A549 (cell line): ENCODE measurements around the gene GMNC. TPM values are rescaled to one million over a fixed set of nuclear protein-coding genes. Genes with fewer than 3 reads are reported as not detected.

Source experiments
- ATAC-seq, 2 experiments: fragments of 200-7000 bp in 1 of 2; fragments of >200 bp in 1 of 2; cut with Nextera tagmentation in 1 of 2; cut with Tn5 transposase in 1 of 2; 3 replicates each; pipeline versions ENCODE4 v1.8.0 to v1.9.1; 2018 to 2020; ENCODE audit warnings: mild to moderate bottlenecking in 1 of 2, moderate library complexity in 1 of 2
- CTCF ChIA-PET: fragments of 300-600 bp; sonication (Branson Sonifier 250); formaldehyde crosslinking; extraction: SDS; loops from one replicate; lab custom pipeline; 2021; ENCODE audit warnings: antibody characterized with exemption, inconsistent platforms; lab: Yijun Ruan, JAX
- POLR2A ChIA-PET: fragments of 350-600 bp; formaldehyde crosslinking; extraction: SDS; loops from one replicate; lab custom pipeline; 2021; ENCODE audit warnings: antibody characterized with exemption, inconsistent platforms; lab: Yijun Ruan, JAX
- DNase-seq, 2 experiments: peaks; one replicate each; pipeline versions ENCODE4 v3.0.0 to v3.0.0-alpha.2; 2011 to 2016; ENCODE audit warnings: low read depth in 1 of 2, low spot score in 1 of 2
- FAIRE-seq: peaks from 2 replicates; lab custom pipeline; 2011; peaks lifted over from hg19 to GRCh38; lab: Jason Lieb, UNC
- H3K27ac ChIP-seq, 2 experiments: fragments of >200 bp; sonication (Bioruptor Twin); formaldehyde crosslinking; 3 replicates each; pipeline ENCODE4 v1.5.1; 2016 to 2017
- H3K4me1 ChIP-seq: fragments of >200 bp; sonication (Bioruptor Twin); formaldehyde crosslinking; 3 replicates; pipeline ENCODE4 v1.6.1; 2016
- H3K4me2 ChIP-seq: fragments of >200 bp; sonication (Bioruptor Twin); formaldehyde crosslinking; 3 replicates; pipeline ENCODE4 v1.6.1; 2016
- H3K4me3 ChIP-seq: fragments of >200 bp; sonication (Bioruptor Twin); formaldehyde crosslinking; 3 replicates; pipeline ENCODE4 v1.5.1; 2016
- H3K9me3 ChIP-seq: fragments of >200 bp; sonication (Bioruptor Twin); formaldehyde crosslinking; 3 replicates; pipeline ENCODE4 v1.6.1; 2016
- BHLHE40 ChIP-seq: IDR thresholded peaks from 2 replicates; pipeline ENCODE4 v1.6.1; 2012; ENCODE audit warnings: low read depth, low read length, inconsistent platforms
- CEBPB ChIP-seq, 2 experiments: fragments of >200 bp in 1 of 2; sonication (Bioruptor Twin) in 1 of 2; formaldehyde crosslinking in 1 of 2; IDR thresholded peaks; 2 replicates each; pipeline ENCODE4 v1.6.1; 2012 to 2016
- CHD4 ChIP-seq: fragments of 200-600 bp; sonication (generic); IDR thresholded peaks from 2 replicates; pipeline ENCODE4 v1.6.1; 2016; ENCODE audit warnings: antibody characterized with exemption, mild to moderate bottlenecking, borderline replicate concordance
- EHF ChIP-seq: fragments of 250-450 bp; sonication (Bioruptor Pico); IDR thresholded peaks from 2 replicates; pipeline ENCODE4 v1.5.0; 2020; ENCODE audit warnings: mild to moderate bottlenecking
- FOXS1 ChIP-seq: fragments of 250-450 bp; sonication (Bioruptor Pico); IDR thresholded peaks from 2 replicates; pipeline ENCODE4 v1.5.0; 2020; ENCODE audit warnings: mild to moderate bottlenecking, moderate library complexity
- GATA3 ChIP-seq: IDR thresholded peaks from 2 replicates; pipeline ENCODE4 v1.6.1; 2012; ENCODE audit warnings: borderline replicate concordance
- HEYL ChIP-seq: fragments of 250-450 bp; sonication (Bioruptor Pico); IDR thresholded peaks from 2 replicates; pipeline ENCODE4 v1.8.0; 2021; ENCODE audit warnings: mild to moderate bottlenecking, moderate library complexity
- HOXA7 ChIP-seq: fragments of 250-450 bp; sonication (Bioruptor Pico); IDR thresholded peaks from 2 replicates; pipeline ENCODE4 v1.5.0; 2020; ENCODE audit warnings: mild to moderate bottlenecking, moderate library complexity
- HOXB13 ChIP-seq: fragments of 250-450 bp; sonication (Bioruptor Pico); IDR thresholded peaks from 2 replicates; pipeline ENCODE4 v1.5.0; 2020; ENCODE audit warnings: low read depth, mild to moderate bottlenecking, moderate library complexity
- HOXB5 ChIP-seq: fragments of 250-450 bp; sonication (Bioruptor Pico); IDR thresholded peaks from 2 replicates; pipeline ENCODE4 v1.5.0; 2020; ENCODE audit warnings: mild to moderate bottlenecking, moderate library complexity
- JUNB ChIP-seq: fragments of >200 bp; sonication (Bioruptor Twin); formaldehyde crosslinking; IDR thresholded peaks from 2 replicates; pipeline ENCODE4 v1.6.1; 2016
- KDM1A ChIP-seq: fragments of 200-600 bp; sonication (generic); IDR thresholded peaks from 2 replicates; pipeline ENCODE4 v1.6.1; 2016; ENCODE audit warnings: low read depth, mild to moderate bottlenecking
- MYC ChIP-seq: IDR thresholded peaks from 2 replicates; pipeline ENCODE4 v1.6.1; 2012; ENCODE audit warnings: mild to moderate bottlenecking, inconsistent platforms, low read length, improper control_type of control experiment, borderline replicate concordance
- NFE2L2 ChIP-seq: fragments of 150-350 bp; conservative IDR thresholded peaks from 2 replicates; pipeline ENCODE4 v1.6.1; 2014; ENCODE audit warnings: low read length
- NPAS2 ChIP-seq: fragments of 250-450 bp; sonication (Bioruptor Pico); IDR thresholded peaks from 2 replicates; pipeline ENCODE4 v1.8.0; 2022; ENCODE audit warnings: mild to moderate bottlenecking, moderate library complexity, borderline replicate concordance
- NR3C1 ChIP-seq: fragments of >200 bp; sonication (Bioruptor Twin); formaldehyde crosslinking; IDR thresholded peaks from 3 replicates; pipeline ENCODE4 v1.6.1; 2017
- PHF8 ChIP-seq: fragments of 200-600 bp; sonication (generic); IDR thresholded peaks from 2 replicates; pipeline ENCODE4 v1.6.1; 2016; ENCODE audit warnings: low read depth, mild to moderate bottlenecking, antibody characterized with exemption, moderate library complexity, borderline replicate concordance
- POLR2A ChIP-seq: IDR thresholded peaks from 2 replicates; pipeline ENCODE4 v1.6.1; 2012; ENCODE audit warnings: mild to moderate bottlenecking, low read length
- RAD21 ChIP-seq, 2 experiments: fragments of >200 bp in 1 of 2; sonication (Bioruptor Twin) in 1 of 2; formaldehyde crosslinking in 1 of 2; IDR thresholded peaks in 1 of 2; conservative IDR thresholded peaks in 1 of 2; 2 replicates in 1 of 2; 3 replicates in 1 of 2; pipeline ENCODE4 v1.6.1; 2012 to 2018; ENCODE audit warnings: inconsistent platforms in 1 of 2
- SMC3 ChIP-seq: fragments of >200 bp; sonication (Bioruptor Twin); formaldehyde crosslinking; IDR thresholded peaks from 3 replicates; pipeline ENCODE4 v1.6.1; 2018; ENCODE audit warnings: inconsistent platforms
- ZNF302 ChIP-seq: fragments of 250-450 bp; sonication (Bioruptor Pico); IDR thresholded peaks from 2 replicates; pipeline ENCODE4 v1.9.0; 2021; ENCODE audit warnings: inconsistent platforms, mild to moderate bottlenecking, moderate library complexity
- WGBS: methylation state at CpG from one replicate; pipeline ENCODE4 v1.1.6; 2017; ENCODE audit errors: missing lambda C conversion rate; 5-methylcytosine and 5-hydroxymethylcytosine counted together
- polyA plus RNA-seq, 4 experiments: library from polyadenylated mRNA; depleted of rRNA in 3 of 4; stranded (reverse); fragments of >200 nt; fragmentation: RNase III in 1 of 4; extraction: RNeasy Plus Mini Kit Qiagen cat#74134 plus additional on column Dnase treatment in 1 of 4; gene quantifications; 2 replicates in 3 of 4; 3 replicates in 1 of 4; pipeline ENCODE4 v1.2.3, GENCODE V29; 2011 to 2017
- TF ChIP-seq, protein P1 (sequence below): fragments of >200 bp; sonication (Bioruptor Twin); formaldehyde crosslinking; IDR thresholded peaks from 3 replicates; pipeline ENCODE4 v1.5.1; 2016
- TF ChIP-seq, protein P2 (sequence below): IDR thresholded peaks from 2 replicates; pipeline ENCODE4 v1.6.1; 2012
- TF ChIP-seq, protein P3 (sequence below): fragments of 250-450 bp; sonication (Bioruptor Pico); IDR thresholded peaks from 2 replicates; pipeline ENCODE4 v1.5.0; 2020; ENCODE audit warnings: low read depth, mild to moderate bottlenecking, moderate library complexity
- TF ChIP-seq, protein P4 (sequence below): fragments of 150-350 bp; IDR thresholded peaks from 2 replicates; pipeline ENCODE4 v1.6.1; 2014; ENCODE audit warnings: low read depth, mild to moderate bottlenecking, low read length

The GMNC gene
- polyA plus RNA-seq, 2 of the 4 experiments (the other 2 are of a cell fraction): not detected

DNA sequence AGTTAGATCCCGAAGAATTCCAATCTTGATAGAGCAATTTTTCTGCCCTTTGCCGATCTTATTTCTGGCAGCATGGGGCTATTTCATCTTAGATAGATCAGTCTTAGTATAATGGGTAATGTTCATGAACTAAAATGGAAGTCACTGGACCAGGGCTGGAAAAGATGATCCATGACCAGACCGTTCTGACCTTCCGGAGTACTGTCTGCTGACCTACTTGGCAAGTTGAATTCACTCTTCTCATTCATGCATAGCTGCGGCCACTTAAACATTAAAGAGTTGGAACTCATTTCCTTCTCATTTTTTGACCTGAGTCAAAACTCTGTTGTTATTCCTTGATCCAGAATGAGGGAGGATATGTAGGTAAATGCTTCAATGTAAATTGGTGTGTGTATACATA lies 32.5 kb downstream of the GMNC start:
- Histone ChIP-seq H3K4me1 (no peaks in the 10 kb centered on the region), H3K27ac (no peak overlapping the region), H3K9me3 (no peaks in the 10 kb centered on the region), H3K4me2 (no peak overlapping the region), H3K4me3 (no peak overlapping the region)
- DNase-seq: no peak
- POLR2A ChIA-PET: no interaction called here
- FAIRE-seq: no peak
- ATAC-seq: no peak
- WGBS: 57% methylated on average over 5 of the region's 5 CpGs
- TF ChIP-seq KDM1A (no peak), EHF (no peak), CHD4 (no peak), RAD21 (conservative IDR thresholded peaks at IDR 0.05 in 1 of 2, IDR thresholded peaks at IDR 0.05 in 1 of 2) (no peak), NFE2L2 (no peak), POLR2A (no peak), HOXB5 (CRISPR knock-in tag) (no peak), NR3C1 (no peak), PHF8 (no peak), FOXS1 (CRISPR knock-in tag) (no peak), GATA3 (no peak), MYC (no peak)
- TF ChIP-seq, protein P1, sequence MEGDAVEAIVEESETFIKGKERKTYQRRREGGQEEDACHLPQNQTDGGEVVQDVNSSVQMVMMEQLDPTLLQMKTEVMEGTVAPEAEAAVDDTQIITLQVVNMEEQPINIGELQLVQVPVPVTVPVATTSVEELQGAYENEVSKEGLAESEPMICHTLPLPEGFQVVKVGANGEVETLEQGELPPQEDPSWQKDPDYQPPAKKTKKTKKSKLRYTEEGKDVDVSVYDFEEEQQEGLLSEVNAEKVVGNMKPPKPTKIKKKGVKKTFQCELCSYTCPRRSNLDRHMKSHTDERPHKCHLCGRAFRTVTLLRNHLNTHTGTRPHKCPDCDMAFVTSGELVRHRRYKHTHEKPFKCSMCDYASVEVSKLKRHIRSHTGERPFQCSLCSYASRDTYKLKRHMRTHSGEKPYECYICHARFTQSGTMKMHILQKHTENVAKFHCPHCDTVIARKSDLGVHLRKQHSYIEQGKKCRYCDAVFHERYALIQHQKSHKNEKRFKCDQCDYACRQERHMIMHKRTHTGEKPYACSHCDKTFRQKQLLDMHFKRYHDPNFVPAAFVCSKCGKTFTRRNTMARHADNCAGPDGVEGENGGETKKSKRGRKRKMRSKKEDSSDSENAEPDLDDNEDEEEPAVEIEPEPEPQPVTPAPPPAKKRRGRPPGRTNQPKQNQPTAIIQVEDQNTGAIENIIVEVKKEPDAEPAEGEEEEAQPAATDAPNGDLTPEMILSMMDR: no peak
- TF ChIP-seq, protein P2, sequence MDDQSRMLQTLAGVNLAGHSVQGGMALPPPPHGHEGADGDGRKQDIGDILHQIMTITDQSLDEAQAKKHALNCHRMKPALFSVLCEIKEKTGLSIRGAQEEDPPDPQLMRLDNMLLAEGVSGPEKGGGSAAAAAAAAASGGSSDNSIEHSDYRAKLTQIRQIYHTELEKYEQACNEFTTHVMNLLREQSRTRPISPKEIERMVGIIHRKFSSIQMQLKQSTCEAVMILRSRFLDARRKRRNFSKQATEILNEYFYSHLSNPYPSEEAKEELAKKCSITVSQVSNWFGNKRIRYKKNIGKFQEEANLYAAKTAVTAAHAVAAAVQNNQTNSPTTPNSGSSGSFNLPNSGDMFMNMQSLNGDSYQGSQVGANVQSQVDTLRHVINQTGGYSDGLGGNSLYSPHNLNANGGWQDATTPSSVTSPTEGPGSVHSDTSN: no peak
- CTCF ChIA-PET: interaction anchor here (0.5 kb wide), 1 partner anchor 644 kb away, joined by 4 read pairs; no protein-coding TSS in a partner anchor

DNA sequence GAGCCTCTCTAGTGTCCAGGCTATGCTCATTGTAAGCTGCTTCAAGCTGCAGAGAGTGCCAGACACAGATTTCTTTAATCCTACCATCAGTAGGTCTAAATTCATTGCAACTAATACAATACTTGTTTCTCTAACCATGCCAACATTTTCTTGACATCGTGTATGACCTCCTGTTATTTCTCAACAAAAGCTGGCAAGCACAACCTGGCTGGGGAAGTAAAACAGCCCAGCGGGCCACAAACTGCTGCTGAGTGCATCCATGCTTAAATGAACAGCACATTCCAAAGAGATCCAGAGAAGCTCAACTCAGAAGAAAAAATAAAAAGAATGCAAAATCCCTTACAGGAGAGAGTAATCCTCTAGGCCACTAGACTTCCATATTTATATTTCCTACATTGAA lies 36.5 kb downstream of the GMNC start:
- H3K27ac ChIP-seq: no peak overlapping the region
- no peaks in the 10 kb centered on the region for H3K4me1 ChIP-seq
- H3K4me2 ChIP-seq: no peak overlapping the region
- POLR2A ChIA-PET: no interaction called here
- no peak overlapping the region for H3K4me3 ChIP-seq
- DNase-seq (no peak), FAIRE-seq (no peak), ATAC-seq (no peak)
- no peaks in the 10 kb centered on the region for H3K9me3 ChIP-seq
- WGBS: 40% methylated on average over 2 of the region's 2 CpGs
- CTCF ChIA-PET: no interaction called here
- TF ChIP-seq, protein P3, sequence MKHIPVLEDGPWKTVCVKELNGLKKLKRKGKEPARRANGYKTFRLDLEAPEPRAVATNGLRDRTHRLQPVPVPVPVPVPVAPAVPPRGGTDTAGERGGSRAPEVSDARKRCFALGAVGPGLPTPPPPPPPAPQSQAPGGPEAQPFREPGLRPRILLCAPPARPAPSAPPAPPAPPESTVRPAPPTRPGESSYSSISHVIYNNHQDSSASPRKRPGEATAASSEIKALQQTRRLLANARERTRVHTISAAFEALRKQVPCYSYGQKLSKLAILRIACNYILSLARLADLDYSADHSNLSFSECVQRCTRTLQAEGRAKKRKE (CRISPR knock-in tag): no peak
- TF ChIP-seq HOXA7 (CRISPR knock-in tag): no peak
- TF ChIP-seq SMC3: no peak
- TF ChIP-seq KDM1A: no peak
- TF ChIP-seq CEBPB (IDR thresholded peaks at IDR 0.05): no peak
- TF ChIP-seq NPAS2 (CRISPR knock-in tag): no peak
- TF ChIP-seq, protein P1: no peak
- no peak for TF ChIP-seq PHF8
- no peak for TF ChIP-seq JUNB
- TF ChIP-seq HOXB13: no peak
- no peak for TF ChIP-seq ZNF302 (CRISPR knock-in tag)
- no peak for TF ChIP-seq HEYL (CRISPR knock-in tag)
- no peak for TF ChIP-seq BHLHE40
- TF ChIP-seq, protein P4, sequence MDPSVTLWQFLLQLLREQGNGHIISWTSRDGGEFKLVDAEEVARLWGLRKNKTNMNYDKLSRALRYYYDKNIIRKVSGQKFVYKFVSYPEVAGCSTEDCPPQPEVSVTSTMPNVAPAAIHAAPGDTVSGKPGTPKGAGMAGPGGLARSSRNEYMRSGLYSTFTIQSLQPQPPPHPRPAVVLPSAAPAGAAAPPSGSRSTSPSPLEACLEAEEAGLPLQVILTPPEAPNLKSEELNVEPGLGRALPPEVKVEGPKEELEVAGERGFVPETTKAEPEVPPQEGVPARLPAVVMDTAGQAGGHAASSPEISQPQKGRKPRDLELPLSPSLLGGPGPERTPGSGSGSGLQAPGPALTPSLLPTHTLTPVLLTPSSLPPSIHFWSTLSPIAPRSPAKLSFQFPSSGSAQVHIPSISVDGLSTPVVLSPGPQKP: no peak
- TF ChIP-seq RAD21 (conservative IDR thresholded peaks at IDR 0.05 in 1 of 2, IDR thresholded peaks at IDR 0.05 in 1 of 2): no peak
